ENCODE measurements around the gene STK26. TPM values are rescaled to one million over a fixed set of nuclear protein-coding genes. Genes with fewer than 3 reads are reported as not detected.
"Not testable (repeated sequence)": the region's sequence is repeated elsewhere in the genome, so short reads cannot be mapped to it uniquely, and the experiment has no call there.

STK26 gene
- total and polyA plus RNA-seq, 2 donors (not counting 3 experiments of a cell fraction or from before 2014, with no cell fraction given), result 0.87 to 3.7 TPM

DNA sequence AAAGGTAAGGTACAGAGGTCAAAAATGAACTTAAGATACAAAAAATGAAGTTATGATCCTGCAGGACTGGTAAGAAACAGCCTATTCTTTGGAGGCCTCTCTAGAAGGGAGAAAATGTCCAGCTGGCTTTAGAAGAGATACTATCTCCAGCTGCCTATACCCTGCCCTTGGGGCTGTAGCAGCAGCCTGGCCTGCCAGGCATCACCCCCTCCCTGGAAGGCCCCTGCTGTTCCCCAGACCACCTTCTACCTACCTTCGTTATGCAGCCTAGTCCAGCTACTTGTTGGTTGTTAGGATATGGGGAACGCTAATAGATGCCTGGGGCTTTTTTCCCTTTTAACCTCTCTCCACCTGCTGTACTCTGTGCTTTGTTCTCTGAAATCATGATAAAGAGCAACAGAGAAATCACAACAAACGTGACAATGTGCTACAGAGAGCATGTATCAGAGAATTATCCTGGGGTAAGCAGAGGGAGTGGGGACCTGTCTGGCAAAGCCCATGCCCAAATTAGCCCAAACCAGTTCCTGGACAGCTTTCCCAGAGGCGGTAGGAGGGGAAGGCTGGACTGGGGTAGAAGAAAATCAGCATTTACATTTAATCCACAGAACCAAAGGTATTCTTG lies 70.2 kb downstream of the STK26 start:
- CTCF ChIA-PET, result interaction anchor here (1.4 to 4.6 kb wide), 10 partner anchors 10 to 522 kb away, joined by 3 to 113 read pairs (median 9); partner anchors contain the start of genes FRMD7 and RAP2C
- no peaks in the 10 kb centered on the region for H3K79me2 ChIP-seq (ENCODE audit: control insufficient read depth, insufficient read depth, low read length)
- H3K9me1 ChIP-seq (replicated peaks; ENCODE audit: control insufficient read depth, extremely low read depth, insufficient read depth, low read length), result no peaks in the 10 kb centered on the region
- no TSS peak for BruUV-seq (replicated peaks)
- H3K36me3 ChIP-seq (ENCODE audit: control insufficient read depth in 2 of 2, extremely low read depth in 1 of 2, insufficient read depth in 2 of 2, low read length in 2 of 2), result no peaks in the 10 kb centered on the region
- no peaks in the 10 kb centered on the region for H3K27me3 ChIP-seq (ENCODE audit: control insufficient read depth in 2 of 2, insufficient read depth in 2 of 2, low read length in 2 of 2)
- H3K9ac ChIP-seq (replicated peaks; ENCODE audit: extremely low read depth, insufficient read depth, low read length), result no peak overlapping the region
- POLR2A ChIA-PET, result no interaction called here
- no peak for TF ChIP-seq POLR2A (IDR thresholded peaks at IDR 0.05; ENCODE audit: low read depth, low read length)
- TF ChIP-seq, protein P1, sequence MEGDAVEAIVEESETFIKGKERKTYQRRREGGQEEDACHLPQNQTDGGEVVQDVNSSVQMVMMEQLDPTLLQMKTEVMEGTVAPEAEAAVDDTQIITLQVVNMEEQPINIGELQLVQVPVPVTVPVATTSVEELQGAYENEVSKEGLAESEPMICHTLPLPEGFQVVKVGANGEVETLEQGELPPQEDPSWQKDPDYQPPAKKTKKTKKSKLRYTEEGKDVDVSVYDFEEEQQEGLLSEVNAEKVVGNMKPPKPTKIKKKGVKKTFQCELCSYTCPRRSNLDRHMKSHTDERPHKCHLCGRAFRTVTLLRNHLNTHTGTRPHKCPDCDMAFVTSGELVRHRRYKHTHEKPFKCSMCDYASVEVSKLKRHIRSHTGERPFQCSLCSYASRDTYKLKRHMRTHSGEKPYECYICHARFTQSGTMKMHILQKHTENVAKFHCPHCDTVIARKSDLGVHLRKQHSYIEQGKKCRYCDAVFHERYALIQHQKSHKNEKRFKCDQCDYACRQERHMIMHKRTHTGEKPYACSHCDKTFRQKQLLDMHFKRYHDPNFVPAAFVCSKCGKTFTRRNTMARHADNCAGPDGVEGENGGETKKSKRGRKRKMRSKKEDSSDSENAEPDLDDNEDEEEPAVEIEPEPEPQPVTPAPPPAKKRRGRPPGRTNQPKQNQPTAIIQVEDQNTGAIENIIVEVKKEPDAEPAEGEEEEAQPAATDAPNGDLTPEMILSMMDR (IDR thresholded peaks at IDR 0.05; ENCODE audit: extremely low read depth in 1 of 2, insufficient read depth in 1 of 2, low read depth in 1 of 2, low read length in 2 of 2), result no peak
- TF ChIP-seq MYC (IDR thresholded peaks at IDR 0.05; ENCODE audit: low read depth, low read length), result no peak
- TF ChIP-seq EZH2 (IDR thresholded peaks at IDR 0.05; ENCODE audit: borderline replicate concordance, low read depth, low read length, severe bottlenecking), result no peak
- H3K4me2 ChIP-seq (ENCODE audit: insufficient read depth, low read length), result no peak overlapping the region
- no peaks in the 10 kb centered on the region for H3K4me1 ChIP-seq (ENCODE audit: control insufficient read depth, extremely low read depth, insufficient read depth, low read length)
- H2AFZ ChIP-seq (ENCODE audit: low read depth, low read length), result no peak overlapping the region
- DNase-seq (ENCODE audit: low read depth, low spot score), result no peak
- H3K9me3 ChIP-seq (replicated peaks; ENCODE audit: control insufficient read depth, insufficient read depth, low read length), result no peaks in the 10 kb centered on the region
- no peak for FAIRE-seq
- H4K20me1 ChIP-seq (replicated peaks; ENCODE audit: control insufficient read depth, extremely low read depth, insufficient read depth, low read length), result no peaks in the 10 kb centered on the region
- dilution Hi-C loops (cut with MboI; ENCODE audit: extremely low pct_ligation_motif_present, low sequenced_read_pairs), result no loop called here
- intact Hi-C loops (cut with micrococcal nuclease), result no loop called here
- no peak overlapping the region for H3K27ac ChIP-seq (ENCODE audit: insufficient read depth, low read depth, low read length)
- H3K4me3 ChIP-seq (replicated peaks in 1 of 3; ENCODE audit: insufficient read depth in 1 of 3, low read depth in 1 of 3, low read length in 3 of 3), result no peak overlapping the region

DNA sequence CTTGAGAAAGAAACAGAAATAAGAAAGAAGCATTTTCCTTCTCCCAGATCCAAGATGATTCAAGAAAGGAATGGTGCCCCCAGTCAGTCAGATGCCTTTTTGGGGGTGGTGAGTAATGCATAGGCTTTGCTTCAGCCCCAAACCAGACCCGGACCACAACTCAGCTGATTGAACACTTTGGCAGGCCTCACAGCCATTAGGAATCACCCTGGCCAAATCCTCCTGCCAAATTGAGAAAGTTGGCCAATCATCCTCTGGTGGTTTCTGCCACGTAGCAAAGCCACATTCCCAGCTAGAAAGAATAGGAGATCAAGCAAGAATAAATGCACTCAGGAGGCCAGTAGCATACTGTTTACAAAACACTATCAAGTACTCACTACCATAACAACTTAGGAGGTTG lies 71.1 kb downstream of the STK26 start:
- no peak overlapping the region for H3K4me3 ChIP-seq (replicated peaks in 1 of 3; ENCODE audit: insufficient read depth in 1 of 3, low read depth in 1 of 3, low read length in 3 of 3)
- intact Hi-C loops (cut with micrococcal nuclease), result no loop called here
- H4K20me1 ChIP-seq (replicated peaks; ENCODE audit: control insufficient read depth, extremely low read depth, insufficient read depth, low read length), result no peaks in the 10 kb centered on the region
- no peaks in the 10 kb centered on the region for H3K36me3 ChIP-seq (ENCODE audit: control insufficient read depth in 2 of 2, extremely low read depth in 1 of 2, insufficient read depth in 2 of 2, low read length in 2 of 2)
- no peaks in the 10 kb centered on the region for H3K9me1 ChIP-seq (replicated peaks; ENCODE audit: control insufficient read depth, extremely low read depth, insufficient read depth, low read length)
- no peaks in the 10 kb centered on the region for H3K27me3 ChIP-seq (ENCODE audit: control insufficient read depth in 2 of 2, insufficient read depth in 2 of 2, low read length in 2 of 2)
- H2AFZ ChIP-seq (ENCODE audit: low read depth, low read length), result no peak overlapping the region
- no peak overlapping the region for H3K4me2 ChIP-seq (ENCODE audit: insufficient read depth, low read length)
- H3K9me3 ChIP-seq (replicated peaks; ENCODE audit: control insufficient read depth, insufficient read depth, low read length), result no peaks in the 10 kb centered on the region
- no peak for FAIRE-seq
- no TSS peak for BruUV-seq (replicated peaks)
- ChIA-PET CTCF (interaction anchor here (4.6 kb wide), 1 partner anchor 126 kb away, joined by 113 read pairs; the partner anchor contains the start of gene RAP2C), POLR2A (no interaction called here)
- no peak for TF ChIP-seq MYC (IDR thresholded peaks at IDR 0.05; ENCODE audit: low read depth, low read length)
- TF ChIP-seq EZH2 (IDR thresholded peaks at IDR 0.05; ENCODE audit: borderline replicate concordance, low read depth, low read length, severe bottlenecking), result no peak
- TF ChIP-seq, protein P2, sequence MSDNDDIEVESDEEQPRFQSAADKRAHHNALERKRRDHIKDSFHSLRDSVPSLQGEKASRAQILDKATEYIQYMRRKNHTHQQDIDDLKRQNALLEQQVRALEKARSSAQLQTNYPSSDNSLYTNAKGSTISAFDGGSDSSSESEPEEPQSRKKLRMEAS (IDR thresholded peaks at IDR 0.05; ENCODE audit: insufficient read depth, insufficient read length), result no peak
- no peak for TF ChIP-seq FOS (IDR thresholded peaks at IDR 0.05; ENCODE audit: borderline replicate concordance, insufficient read depth, low read length)
- no peaks in the 10 kb centered on the region for H3K4me1 ChIP-seq (ENCODE audit: control insufficient read depth, extremely low read depth, insufficient read depth, low read length)
- DNase-seq (ENCODE audit: low read depth, low spot score), result no peak
- no peaks in the 10 kb centered on the region for H3K79me2 ChIP-seq (ENCODE audit: control insufficient read depth, insufficient read depth, low read length)
- H3K9ac ChIP-seq (replicated peaks; ENCODE audit: extremely low read depth, insufficient read depth, low read length), result no peak overlapping the region
- dilution Hi-C loops (cut with MboI; ENCODE audit: extremely low pct_ligation_motif_present, low sequenced_read_pairs), result no loop called here
- no peak overlapping the region for H3K27ac ChIP-seq (ENCODE audit: insufficient read depth, low read depth, low read length)

DNA sequence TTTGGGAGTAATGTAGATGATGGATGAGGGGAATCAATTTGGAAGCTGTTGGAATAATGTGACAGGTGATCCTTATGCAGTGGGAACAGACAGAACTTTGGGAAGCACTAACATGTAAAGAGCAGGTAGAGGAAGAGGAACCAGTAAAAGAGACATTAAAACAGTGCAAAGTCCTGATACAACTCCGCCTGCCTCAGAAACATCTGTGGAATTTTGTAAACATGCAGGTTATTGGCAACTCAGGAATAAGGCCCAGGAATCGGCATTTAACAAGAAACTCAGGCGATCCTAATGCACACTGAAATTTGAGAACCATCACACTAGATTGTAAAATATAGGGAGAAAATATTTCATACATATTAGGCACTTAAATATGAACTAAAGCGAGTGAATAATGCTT lies 75.6 kb downstream of the STK26 start:
- BruUV-seq (replicated peaks); H3K27ac ChIP-seq (ENCODE audit: insufficient read depth, low read depth, low read length); CTCF ChIA-PET; H3K4me3 ChIP-seq (replicated peaks in 1 of 3; ENCODE audit: insufficient read depth in 1 of 3, low read depth in 1 of 3, low read length in 3 of 3); dilution Hi-C loops (cut with MboI; ENCODE audit: extremely low pct_ligation_motif_present, low sequenced_read_pairs); H3K4me1 ChIP-seq (ENCODE audit: control insufficient read depth, extremely low read depth, insufficient read depth, low read length); H3K9me3 ChIP-seq (replicated peaks; ENCODE audit: control insufficient read depth, insufficient read depth, low read length); FAIRE-seq; H4K20me1 ChIP-seq (replicated peaks; ENCODE audit: control insufficient read depth, extremely low read depth, insufficient read depth, low read length); DNase-seq (ENCODE audit: low read depth, low spot score); H3K79me2 ChIP-seq (ENCODE audit: control insufficient read depth, insufficient read depth, low read length); H2AFZ ChIP-seq (ENCODE audit: low read depth, low read length); H3K4me2 ChIP-seq (ENCODE audit: insufficient read depth, low read length); H3K9ac ChIP-seq (replicated peaks; ENCODE audit: extremely low read depth, insufficient read depth, low read length); H3K36me3 ChIP-seq (ENCODE audit: control insufficient read depth in 2 of 2, extremely low read depth in 1 of 2, insufficient read depth in 2 of 2, low read length in 2 of 2); POLR2A ChIA-PET; H3K9me1 ChIP-seq (replicated peaks; ENCODE audit: control insufficient read depth, extremely low read depth, insufficient read depth, low read length); H3K27me3 ChIP-seq (ENCODE audit: control insufficient read depth in 2 of 2, insufficient read depth in 2 of 2, low read length in 2 of 2); intact Hi-C loops (cut with micrococcal nuclease): not testable (repeated sequence)

Measured in endothelial cell of umbilical vein (primary cell).